Posterior vena cava (tissue), 2 donors: ENCODE data around the gene ATP2B3. TPM values are rescaled to one million over a fixed set of nuclear protein-coding genes. Genes with fewer than 3 reads are reported as not detected.

Source experiments
- DNase-seq: peaks from one replicate; pipeline ENCODE4 v3.0.0-alpha.2; 2020; ENCODE audit warnings: low spot score
- intact Hi-C, 2 donors: fragments of 100-400 bp; cut with DNase I; formaldehyde crosslinking; loops; one replicate each; pipeline versions ENCODE4 v1.14.1 to v1.14.2; 2022 to 2023
- total RNA-seq, 2 donors: library from RNA; stranded (reverse); fragmentation: NEBNext Ultra II Directional; extraction: Animal tissue kit (Norgen Biotek cat#: 25700); gene quantifications; one replicate each; pipeline ENCODE4 v1.2.1, GENCODE V29; 2021
- donor health status: DM: yes; HTN: yes; CAD: no.
- donor health status: DM: yes; HTN: yes; CAD: no.

The ATP2B3 gene
- total RNA-seq, 2 donors from 2014 or later = 0.19 TPM; not detected in 1

DNA sequence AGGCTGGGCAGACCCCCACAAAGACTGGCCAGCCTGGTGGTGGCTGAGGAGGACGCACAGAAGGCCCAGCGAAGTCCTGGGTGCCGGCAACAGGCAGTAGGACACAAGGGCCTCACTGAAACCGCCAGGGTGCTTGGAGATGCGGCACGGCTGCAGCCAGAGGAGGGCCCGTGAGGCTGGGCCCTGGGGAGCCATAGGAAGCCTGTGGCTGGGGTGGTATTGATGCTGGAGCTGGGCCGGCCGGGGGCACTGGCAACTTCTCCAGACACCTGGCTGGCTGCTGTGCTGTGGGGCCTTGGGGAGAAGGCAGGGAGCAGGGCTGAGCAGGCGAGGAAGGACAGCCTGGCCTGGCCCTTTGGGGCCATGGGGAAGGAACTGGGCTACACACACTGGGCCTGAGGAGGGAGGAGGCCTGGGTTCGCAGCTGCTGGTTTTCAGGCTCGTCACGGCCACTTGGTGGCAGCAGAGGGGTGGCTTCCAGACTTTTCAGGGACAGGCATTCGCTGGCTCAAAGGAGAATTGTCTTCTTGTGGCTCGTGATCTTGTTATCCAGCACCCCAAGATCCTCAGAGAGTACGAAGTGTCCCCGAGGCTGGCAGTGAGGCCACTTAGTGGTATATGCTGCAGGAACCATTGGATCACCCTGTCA is 37.2 kb downstream of the ATP2B3 start:
- DNase-seq = peak; percentile 89
- intact Hi-C loops = loop anchor here in 1 of 2 donors (10.0 kb wide), 1 partner anchor 110 kb away; no protein-coding TSS in a partner anchor

DNA sequence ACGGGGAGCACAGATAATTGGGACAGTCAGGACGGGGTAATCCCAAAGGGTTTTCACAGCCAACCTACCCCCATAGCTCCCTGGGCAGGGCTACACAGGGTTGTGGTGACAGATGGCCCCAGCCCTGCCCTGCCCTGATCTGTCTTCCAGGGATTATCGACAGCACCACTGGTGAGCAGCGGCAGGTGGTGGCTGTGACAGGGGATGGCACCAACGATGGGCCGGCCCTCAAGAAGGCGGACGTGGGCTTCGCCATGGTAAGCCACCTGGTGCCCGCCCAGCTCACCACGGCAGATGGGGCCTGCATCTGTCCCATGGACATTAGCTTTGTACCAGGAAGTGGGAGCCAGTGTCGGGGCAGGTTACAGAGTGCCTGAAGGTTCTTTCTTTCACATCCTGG is 39.3 kb downstream of the ATP2B3 start:
- intact Hi-C loops = loop anchor here in 1 of 2 donors (10.0 kb wide), 1 partner anchor 108 kb away; no protein-coding TSS in a partner anchor
- no peak for DNase-seq

DNA sequence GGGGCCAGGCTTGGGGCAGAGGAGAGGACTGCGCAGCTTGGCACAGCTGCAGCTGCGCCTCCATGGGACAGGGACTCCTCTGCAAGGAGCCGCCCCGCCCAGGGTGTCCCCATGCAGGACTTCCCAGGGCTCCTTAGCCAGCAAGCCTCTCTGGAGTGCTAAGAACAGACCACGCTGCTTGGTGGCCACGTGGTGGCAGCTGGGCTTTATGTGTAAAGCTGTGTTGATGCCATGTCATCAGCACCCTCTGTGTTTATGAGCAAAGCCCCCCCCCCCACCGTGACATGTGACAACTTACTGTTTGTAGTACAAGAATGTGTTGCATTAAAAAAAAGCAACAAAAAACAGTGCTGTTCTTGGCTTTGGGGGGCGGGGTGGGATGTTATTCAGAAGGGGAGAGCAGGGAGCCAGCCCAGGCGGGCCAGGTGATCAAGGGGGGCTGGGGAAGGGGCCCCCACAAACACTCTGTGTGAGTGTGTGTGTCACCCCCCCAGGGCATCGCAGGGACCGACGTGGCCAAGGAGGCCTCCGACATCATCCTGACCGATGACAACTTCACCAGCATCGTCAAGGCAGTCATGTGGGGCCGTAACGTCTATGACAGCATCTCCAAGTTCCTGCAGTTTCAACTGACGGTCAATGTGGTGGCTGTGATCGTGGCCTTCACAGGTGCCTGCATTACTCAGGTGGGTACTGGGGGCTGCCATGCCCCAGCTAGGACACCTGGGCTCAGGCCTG is 40.3 kb downstream of the ATP2B3 start:
- DNase-seq = no peak
- intact Hi-C loops = loop anchor here in 1 of 2 donors (10.0 kb wide), 1 partner anchor 107 kb away; no protein-coding TSS in a partner anchor

DNA sequence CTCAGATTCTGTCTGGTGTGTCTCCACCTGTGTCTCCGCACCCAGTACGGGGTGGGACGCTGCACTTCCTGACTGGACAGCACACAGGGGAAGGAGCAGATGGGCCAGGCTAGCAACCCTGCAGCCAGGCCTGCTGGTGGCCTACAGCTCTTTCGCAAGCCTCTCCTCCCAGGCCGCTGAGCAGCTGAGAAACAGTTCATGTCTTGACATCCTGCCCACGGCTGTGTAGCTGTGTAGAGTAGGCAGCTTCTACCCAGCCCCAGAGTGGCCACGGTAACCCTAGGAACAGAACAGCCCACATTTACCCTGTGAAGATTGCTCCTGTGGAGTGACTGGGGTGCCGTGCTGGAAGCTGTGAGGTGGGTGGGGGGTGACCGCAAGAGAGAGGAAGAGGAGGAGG is 42.6 kb downstream of the ATP2B3 start:
- DNase-seq = no peak
- intact Hi-C loops = loop anchor here in 1 of 2 donors (10.0 kb wide), 1 partner anchor 105 kb away; no protein-coding TSS in a partner anchor

GRCh38 chrX:153560466-153560865 is 43.0 kb downstream of the ATP2B3 start:
- intact Hi-C loops = no loop called here
- no peak for DNase-seq

DNA sequence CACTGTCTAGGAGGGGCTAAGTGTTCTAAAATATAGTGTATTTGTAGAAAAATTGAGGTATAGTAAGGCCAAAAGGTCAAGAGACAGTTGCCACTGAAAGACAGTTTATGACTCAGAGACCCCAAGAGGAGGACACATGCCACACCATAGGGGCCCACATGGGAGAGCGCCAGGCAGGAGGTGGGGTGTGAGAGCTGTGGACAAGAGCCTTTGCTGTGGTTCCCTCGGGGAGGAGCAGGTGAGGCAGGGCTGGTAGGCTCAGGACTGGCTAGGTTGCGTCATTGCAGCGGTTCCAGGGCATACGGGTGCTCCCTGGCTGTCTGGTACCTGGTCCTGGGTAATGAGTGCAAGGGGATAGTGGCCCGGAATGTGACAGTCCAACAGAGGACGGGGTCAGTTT is 43.9 kb downstream of the ATP2B3 start:
- no peak for DNase-seq
- intact Hi-C loops = no loop called here

- intact Hi-C loops = no loop called here
- DNase-seq = no peak
Measured at GRCh38 chrX:153562546-153562945, 45.1 kb downstream of the ATP2B3 start.

GRCh38 chrX:153564047-153564606 is 46.7 kb downstream of the ATP2B3 start:
- no peak for DNase-seq
- intact Hi-C loops = no loop called here

DNA sequence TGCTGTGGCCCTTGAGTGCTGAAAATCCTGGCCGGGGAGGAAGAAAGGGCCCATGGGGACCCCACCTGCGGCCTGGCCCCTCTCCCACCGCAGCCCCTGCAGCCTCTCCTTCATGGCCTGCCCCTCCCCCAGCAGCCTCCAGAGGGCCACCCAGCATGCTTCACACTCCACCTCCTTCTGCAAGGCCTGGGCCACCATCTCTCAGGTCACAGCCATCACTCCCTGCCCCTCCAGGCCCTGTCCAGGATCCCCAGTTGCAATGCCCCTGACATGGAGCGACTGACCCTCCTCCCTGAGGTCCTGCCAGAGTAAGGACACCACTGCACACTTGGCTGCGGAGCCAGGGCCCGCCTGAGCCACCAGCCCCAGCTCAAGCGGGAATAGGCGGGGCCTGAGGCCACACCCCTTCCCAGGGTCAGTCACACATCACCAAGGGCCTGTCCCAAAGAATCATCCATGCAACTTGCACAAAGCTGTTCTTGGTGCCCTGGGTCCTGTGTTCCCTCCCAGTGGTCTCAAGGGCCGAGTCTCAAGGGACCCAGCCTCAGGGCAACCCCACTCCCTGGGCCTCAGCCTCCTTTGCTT is 48.6 kb downstream of the ATP2B3 start:
- no peak for DNase-seq
- intact Hi-C loops = no loop called here

DNA sequence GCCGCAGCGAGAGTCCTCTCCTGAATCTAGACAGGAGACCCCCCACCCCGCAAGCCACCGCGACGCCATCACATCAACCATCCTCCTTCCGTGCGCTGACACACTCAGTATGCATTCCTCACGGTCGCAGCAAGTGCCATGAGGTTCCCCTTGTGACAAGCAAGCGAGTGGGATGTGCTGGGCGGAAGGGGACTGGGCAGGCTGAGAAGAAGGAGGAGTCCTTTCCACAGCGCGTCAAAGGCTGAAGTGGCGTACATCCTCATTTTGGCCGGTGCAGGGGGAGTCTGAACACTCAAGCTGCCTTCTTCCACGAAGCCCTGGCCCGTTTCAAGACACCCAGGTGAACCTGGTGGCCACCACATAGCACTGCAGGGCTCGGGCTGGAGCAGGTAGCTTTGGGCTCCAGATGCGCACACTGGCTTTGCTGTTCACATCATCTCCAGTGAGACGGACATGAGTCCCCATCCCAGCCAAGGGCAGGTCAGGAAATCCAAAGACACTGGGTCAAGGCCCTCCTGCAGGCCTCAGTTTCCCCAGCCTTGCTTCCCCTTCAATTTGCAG is 51.1 kb downstream of the ATP2B3 start:
- no peak for DNase-seq
- intact Hi-C loops = no loop called here

- no peak for DNase-seq
- intact Hi-C loops = no loop called here
Measured at GRCh38 chrX:153569475-153569874, 52.0 kb downstream of the ATP2B3 start.

GRCh38 chrX:153571534-153571908 is 54.1 kb downstream of the ATP2B3 start:
- intact Hi-C loops = no loop called here

DNA sequence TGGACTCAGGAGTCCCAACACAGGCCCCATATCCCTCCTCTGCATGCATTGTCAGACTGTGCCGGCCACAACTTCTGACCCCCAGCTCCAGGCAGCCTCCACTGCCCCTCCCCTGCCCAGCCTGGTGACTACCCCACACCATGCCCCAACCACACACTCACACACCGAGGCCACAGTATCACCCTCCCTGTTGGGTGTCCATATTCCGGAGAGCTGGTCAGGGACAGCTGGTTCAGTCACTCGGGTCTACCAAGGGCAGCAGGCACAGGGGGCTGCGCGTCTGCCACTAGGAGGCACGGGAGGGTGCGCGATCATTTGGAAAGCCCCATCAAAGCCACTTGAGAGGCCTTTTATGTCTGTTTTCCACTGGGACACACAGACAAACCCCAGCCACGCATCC is 55.2 kb downstream of the ATP2B3 start:
- no peak for DNase-seq
- intact Hi-C loops = no loop called here

More at GRCh38 chrX:153571534-153571908, 54.1 kb downstream of the ATP2B3 start:
- no peak for DNase-seq

DNA sequence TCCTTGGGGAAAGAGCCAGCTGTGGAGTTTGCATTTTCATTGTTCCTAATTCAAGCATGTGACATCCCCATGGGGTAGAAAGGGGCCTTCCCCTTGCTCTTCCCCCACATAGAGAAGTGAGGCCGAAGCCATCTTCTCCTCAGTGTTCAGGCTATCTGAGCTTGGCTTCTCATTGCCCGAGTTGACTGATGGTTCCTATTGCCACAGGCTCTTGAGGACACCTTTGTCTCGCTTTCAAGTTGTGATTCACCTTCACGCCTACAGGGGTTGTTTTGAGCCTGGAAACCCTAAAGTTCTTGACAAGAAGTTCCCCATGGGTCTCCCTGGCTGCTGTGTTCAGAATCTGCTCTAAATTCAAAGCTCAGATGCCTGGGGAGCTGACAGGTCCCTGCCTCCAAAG is 56.5 kb downstream of the ATP2B3 start:
- no peak for DNase-seq
- intact Hi-C loops = no loop called here

GRCh38 chrX:153576239-153576870 is 58.9 kb downstream of the ATP2B3 start:
- DNase-seq = no peak
- intact Hi-C loops = no loop called here

- DNase-seq = no peak
- intact Hi-C loops = no loop called here
Measured at GRCh38 chrX:153576961-153577360, 59.5 kb downstream of the ATP2B3 start.

DNA sequence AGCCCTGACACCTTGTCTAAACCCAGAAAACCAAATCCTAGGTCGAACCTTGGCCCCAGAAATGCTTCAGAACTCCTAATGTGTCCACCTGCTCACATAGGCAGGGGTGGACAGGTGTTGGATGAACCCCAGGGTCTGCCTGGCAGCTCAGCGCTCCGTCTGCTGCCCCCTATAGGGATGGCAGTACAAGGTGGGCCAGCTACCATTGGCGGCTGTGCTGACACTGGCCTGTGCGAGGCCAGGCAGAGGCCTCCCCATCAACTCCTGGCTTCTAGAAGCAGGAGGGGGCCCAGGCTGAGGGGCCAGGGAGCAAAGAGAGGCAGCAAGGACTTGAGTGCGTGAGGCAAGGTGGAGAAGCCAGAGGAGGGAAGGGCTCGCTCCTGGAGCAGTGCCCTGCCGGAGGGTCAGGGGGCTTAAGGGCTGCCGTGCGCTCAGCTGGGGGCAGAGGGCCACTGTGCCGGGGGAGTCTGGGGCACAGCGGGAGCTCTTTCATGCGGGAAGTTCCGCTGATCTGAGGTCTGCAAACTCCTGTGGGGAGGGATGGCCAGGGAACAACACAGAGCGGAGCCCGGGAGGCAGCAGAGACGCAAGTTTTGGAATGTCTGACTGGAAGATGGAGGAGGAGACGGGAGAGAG is 60.9 kb downstream of the ATP2B3 start:
- intact Hi-C loops = no loop called here

GRCh38 chrX:153578889-153579288 is 61.4 kb downstream of the ATP2B3 start:
- no peak for DNase-seq
- intact Hi-C loops = no loop called here

More for the DNA sequence above, 60.9 kb downstream of the ATP2B3 start:
- DNase-seq = no peak
